Testis (tissue), 3 donors: ENCODE data around the gene CDH4. TPM values are rescaled to one million over a fixed set of nuclear protein-coding genes. Genes with fewer than 3 reads are reported as not detected.

ENCODE experiments used
- DNase-seq: peaks from one replicate; pipeline ENCODE4 v3.0.0-alpha.2; 2019
- H3K27ac ChIP-seq, 2 donors: fragments of 200-600 bp; sonication (generic); one replicate each; pipeline ENCODE4 v1.5.1; 2019
- H3K27me3 ChIP-seq: fragments of 200-600 bp; sonication (generic); one replicate; pipeline ENCODE4 v1.5.1; 2019
- H3K36me3 ChIP-seq: fragments of 200-600 bp; sonication (generic); one replicate; pipeline ENCODE4 v1.5.1; 2017; ENCODE audit warnings: low read depth; ENCODE audit errors: missing control alignments
- H3K4me1 ChIP-seq: fragments of 200-600 bp; sonication (generic); one replicate; pipeline ENCODE4 v1.5.1; 2019
- H3K4me3 ChIP-seq, 2 donors: fragments of 200-600 bp; sonication (generic); one replicate each; pipeline ENCODE4 v1.5.1; 2017 to 2019
- H3K9me3 ChIP-seq: fragments of 200-600 bp; sonication (generic); one replicate; pipeline ENCODE4 v1.5.1; 2017
- POLR2A ChIP-seq: fragments of 450-650 bp; IDR thresholded peaks from one replicate; pipeline ENCODE4 v1.6.1; 2017; ENCODE audit warnings: antibody characterized with exemption, mild to moderate bottlenecking, moderate library complexity
- WGBS, 2 donors: methylation state at CpG; one replicate each; pipeline ENCODE4 v1.1.5; 2018; 5-methylcytosine and 5-hydroxymethylcytosine counted together
- intact Hi-C: fragments of 100-400 bp; cut with DNase I; formaldehyde crosslinking; loops from one replicate; pipeline ENCODE4 v1.15.1; 2023; ENCODE audit warnings: low total_unique reads
- polyA plus RNA-seq: library from polyadenylated mRNA; stranded (reverse); fragments of 350-450 nt; fragmentation: Illumina TruSeq; extraction: RNeasy Lipid Tissue Mini Kit (QIAGEN cat#74804); gene quantifications from one replicate; pipeline ENCODE4 v1.2.3, GENCODE V29; 2014; ENCODE audit warnings: low read depth, low replicate concordance; ENCODE audit not compliant: insufficient read depth
- total RNA-seq, 2 donors: library from RNA; depleted of rRNA; stranded (reverse); fragments of >200 nt; gene quantifications; one replicate each; pipeline ENCODE4 v1.2.3, GENCODE V29; 2016
- TF ChIP-seq, protein P1 (sequence below), 3 experiments: fragments of 450-650 bp in 2 of 3; fragments of 200-600 bp in 1 of 3; sonication (generic) in 1 of 3; IDR thresholded peaks; one replicate each; pipeline ENCODE4 v1.5.1; 2016 to 2019; ENCODE audit warnings: antibody characterized with exemption in 3 of 3, mild to moderate bottlenecking in 2 of 3, moderate library complexity in 1 of 3

CDH4 gene
- total and polyA plus RNA-seq, 3 donors from 2014 or later, result 1.4 to 3.3 (median 1.9) TPM

- no peak overlapping the region for H3K27ac ChIP-seq
- H3K9me3 ChIP-seq, result no peaks in the 10 kb centered on the region
- no peaks in the 10 kb centered on the region for H3K27me3 ChIP-seq
- TF ChIP-seq, protein P1, sequence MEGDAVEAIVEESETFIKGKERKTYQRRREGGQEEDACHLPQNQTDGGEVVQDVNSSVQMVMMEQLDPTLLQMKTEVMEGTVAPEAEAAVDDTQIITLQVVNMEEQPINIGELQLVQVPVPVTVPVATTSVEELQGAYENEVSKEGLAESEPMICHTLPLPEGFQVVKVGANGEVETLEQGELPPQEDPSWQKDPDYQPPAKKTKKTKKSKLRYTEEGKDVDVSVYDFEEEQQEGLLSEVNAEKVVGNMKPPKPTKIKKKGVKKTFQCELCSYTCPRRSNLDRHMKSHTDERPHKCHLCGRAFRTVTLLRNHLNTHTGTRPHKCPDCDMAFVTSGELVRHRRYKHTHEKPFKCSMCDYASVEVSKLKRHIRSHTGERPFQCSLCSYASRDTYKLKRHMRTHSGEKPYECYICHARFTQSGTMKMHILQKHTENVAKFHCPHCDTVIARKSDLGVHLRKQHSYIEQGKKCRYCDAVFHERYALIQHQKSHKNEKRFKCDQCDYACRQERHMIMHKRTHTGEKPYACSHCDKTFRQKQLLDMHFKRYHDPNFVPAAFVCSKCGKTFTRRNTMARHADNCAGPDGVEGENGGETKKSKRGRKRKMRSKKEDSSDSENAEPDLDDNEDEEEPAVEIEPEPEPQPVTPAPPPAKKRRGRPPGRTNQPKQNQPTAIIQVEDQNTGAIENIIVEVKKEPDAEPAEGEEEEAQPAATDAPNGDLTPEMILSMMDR (IDR thresholded peaks at IDR 0.05), result no peak
- TF ChIP-seq POLR2A, result no peak
- intact Hi-C loops, result no loop called here
- H3K4me3 ChIP-seq, result no peak overlapping the region
- no peaks in the 10 kb centered on the region for H3K36me3 ChIP-seq
- no peak for DNase-seq
- WGBS, 2 donors, result 60 to 64% methylated on average over 10 to 25 of the region's 25 CpGs
- peaks cover 17% of the 10 kb centered on the region for H3K4me1 ChIP-seq
These were observed 377.7 kb downstream of the CDH4 start for GRCh38 chr20:61629602-61630390.

DNA sequence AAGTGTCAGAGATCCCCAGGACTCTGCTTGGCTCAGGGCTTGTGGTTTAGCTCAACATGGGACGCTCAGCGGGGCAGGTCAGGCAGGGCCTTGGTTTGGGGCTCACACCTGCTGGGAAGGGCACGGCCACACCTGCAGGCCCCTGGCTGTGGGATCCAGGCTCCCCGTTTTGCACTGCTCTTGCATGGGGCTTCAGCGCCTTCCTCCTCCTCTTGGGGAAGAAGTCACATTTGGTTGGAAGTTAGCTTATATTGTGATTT is 378.3 kb downstream of the CDH4 start:
- WGBS, 2 donors, result 69 to 86% methylated on average over 4 to 5 of the region's 5 CpGs
- no peaks in the 10 kb centered on the region for H3K27me3 ChIP-seq

GRCh38 chr20:61630816-61631215 is 378.8 kb downstream of the CDH4 start:
- Histone ChIP-seq H3K9me3 (no peaks in the 10 kb centered on the region), H3K4me1 (peaks cover 17% of the 10 kb centered on the region), H3K4me3 (no peak overlapping the region), H3K36me3 (no peaks in the 10 kb centered on the region), H3K27ac (no peak overlapping the region), H3K27me3 (no peaks in the 10 kb centered on the region)
- DNase-seq, result no peak
- intact Hi-C loops, result no loop called here
- no peak for TF ChIP-seq POLR2A
- TF ChIP-seq, protein P1 (IDR thresholded peaks at IDR 0.05), result no peak
- WGBS, 2 donors, result 87 to 92% methylated on average over 10 of the region's 10 CpGs

More for the DNA sequence above, 378.3 kb downstream of the CDH4 start:
- no peak overlapping the region for H3K4me3 ChIP-seq
- no peaks in the 10 kb centered on the region for H3K36me3 ChIP-seq
- DNase-seq, result no peak
- H3K9me3 ChIP-seq, result no peaks in the 10 kb centered on the region
- H3K4me1 ChIP-seq, result peaks cover 17% of the 10 kb centered on the region
- intact Hi-C loops, result no loop called here
- no peak overlapping the region for H3K27ac ChIP-seq
- TF ChIP-seq, protein P1 (IDR thresholded peaks at IDR 0.05), result no peak
- no peak for TF ChIP-seq POLR2A

DNA sequence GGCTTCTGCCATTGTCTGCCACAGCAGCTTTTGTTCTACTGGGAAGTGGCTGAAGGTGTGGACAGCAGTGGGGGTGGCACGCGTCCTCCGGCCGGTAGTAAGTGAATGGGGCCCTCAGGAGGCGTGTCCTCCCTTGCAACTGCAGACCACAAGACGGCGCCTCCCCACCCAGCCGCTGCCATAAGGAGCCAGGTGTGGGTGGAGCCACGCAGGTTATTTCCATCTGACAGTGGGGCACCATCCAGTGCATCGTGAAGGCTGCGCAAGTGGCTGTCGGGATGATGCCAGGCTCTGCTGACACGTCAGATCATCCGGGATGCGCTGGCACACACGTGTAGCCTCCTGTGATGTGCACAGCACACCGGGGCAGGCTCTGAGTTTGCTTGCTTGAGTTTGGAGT is 379.7 kb downstream of the CDH4 start:
- Histone ChIP-seq H3K27me3 (no peaks in the 10 kb centered on the region), H3K36me3 (no peaks in the 10 kb centered on the region), H3K27ac (no peak overlapping the region), H3K4me3 (no peak overlapping the region), H3K4me1 (peaks cover 17% of the 10 kb centered on the region), H3K9me3 (no peaks in the 10 kb centered on the region)
- DNase-seq, result no peak
- WGBS, 2 donors, result 82 to 86% methylated on average over 17 of the region's 17 CpGs
- intact Hi-C loops, result no loop called here
- no peak for TF ChIP-seq POLR2A
- TF ChIP-seq, protein P1 (IDR thresholded peaks at IDR 0.05), result no peak

DNA sequence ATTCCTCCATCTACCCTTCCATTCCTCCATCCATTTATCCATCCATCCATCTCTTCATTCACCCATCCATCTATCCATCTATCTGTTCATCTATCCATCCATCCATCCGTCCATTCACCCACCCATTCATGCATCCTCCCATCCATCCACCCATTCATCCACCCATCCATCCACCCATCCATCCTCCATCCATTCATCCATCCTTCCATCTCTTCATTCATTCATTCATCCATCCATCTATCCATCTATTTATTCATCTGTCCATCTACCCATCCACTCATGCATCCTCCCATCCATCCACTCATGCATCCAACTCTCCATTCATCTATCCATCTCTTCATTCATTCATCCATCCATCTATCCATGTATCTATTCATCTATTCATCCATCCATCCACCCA is 380.9 kb downstream of the CDH4 start:
- Histone ChIP-seq H3K4me1 (peaks cover 17% of the 10 kb centered on the region), H3K27me3 (no peaks in the 10 kb centered on the region), H3K9me3 (no peaks in the 10 kb centered on the region), H3K27ac (no peak overlapping the region), H3K4me3 (no peak overlapping the region), H3K36me3 (no peaks in the 10 kb centered on the region)
- no peak for DNase-seq
- WGBS, 2 donors, result 83 to 94% methylated on average over 1 of the region's 1 CpG
- intact Hi-C loops, result no loop called here
- TF ChIP-seq, protein P1 (IDR thresholded peaks at IDR 0.05), result no peak
